PC-3 (cell line): ENCODE results near the gene WDR59. TPM values are rescaled to one million over a fixed set of nuclear protein-coding genes. Genes with fewer than 3 reads are reported as not detected.

ENCODE experiments used
- ATAC-seq: fragments of 200-7000 bp; cut with Tn5 transposase; 2 replicates; pipeline ENCODE4 v1.9.1; 2020; ENCODE audit warnings: mild to moderate bottlenecking, moderate library complexity
- Bru-seq: library from RNA; stranded (reverse); fragments of 400-500 nt; gene quantifications from one replicate; lab custom pipeline; 2021; lab: Mats Ljungman, UMichigan
- BruChase-seq, 2 experiments: library from RNA; stranded (reverse); fragments of 400-500 nt; gene quantifications; one replicate each; lab custom pipeline; 2021; lab: Mats Ljungman, UMichigan
- BruUV-seq: library from RNA; stranded (reverse); fragments of 400-500 nt; replicated peaks from 2 replicates; lab custom pipeline; 2021; lab: Mats Ljungman, UMichigan
- CTCF ChIA-PET: fragments of 300-600 bp; sonication (Branson Sonifier 250); formaldehyde crosslinking; loops from one replicate; lab custom pipeline; 2022; ENCODE audit warnings: antibody characterized with exemption; lab: Charles Lee
- POLR2A ChIA-PET: fragments of 300-600 bp; sonication (Branson Sonifier 250); formaldehyde crosslinking; loops from one replicate; lab custom pipeline; 2022; ENCODE audit warnings: antibody characterized with exemption; ENCODE audit not compliant: unreplicated experiment; lab: Charles Lee
- DNase-seq: peaks from one replicate; pipeline ENCODE4 v3.0.0-alpha.2; 2015
- H2AFZ ChIP-seq: fragments of 300-600 bp; sonication (generic); 2 replicates; pipeline ENCODE4 v1.6.0; 2016; ENCODE audit warnings: antibody characterized with exemption, low read length
- H3F3A ChIP-seq: fragments of 300-600 bp; sonication (generic); one replicate; pipeline ENCODE4 v1.6.0; 2017; ENCODE audit warnings: antibody characterized with exemption, low read length, control low read depth, mild to moderate bottlenecking; ENCODE audit not compliant: unreplicated experiment
- H3K27ac ChIP-seq: fragments of 300-600 bp; sonication (generic); 2 replicates; pipeline ENCODE4 v1.5.1; 2016; ENCODE audit warnings: mild to moderate bottlenecking, low read length
- H3K27me3 ChIP-seq: fragments of 300-600 bp; sonication (generic); 2 replicates; pipeline ENCODE4 v1.6.1; 2016; ENCODE audit warnings: low read length, mixed read lengths
- H3K36me3 ChIP-seq: fragments of 300-600 bp; sonication (generic); 2 replicates; pipeline ENCODE4 v1.6.1; 2016; ENCODE audit warnings: low read depth, mixed run types, low read length, mixed read lengths
- H3K4me1 ChIP-seq: fragments of 300-600 bp; sonication (generic); 2 replicates; pipeline ENCODE4 v1.5.1; 2016; ENCODE audit warnings: low read length; ENCODE audit not compliant: insufficient read depth
- H3K4me2 ChIP-seq: fragments of 300-600 bp; sonication (generic); 2 replicates; pipeline ENCODE4 v1.6.0; 2016; ENCODE audit warnings: low read length
- H3K4me3 ChIP-seq: fragments of 300-600 bp; sonication (generic); 2 replicates; pipeline ENCODE4 v1.5.1; 2016; ENCODE audit warnings: mild to moderate bottlenecking, low read length, mixed read lengths
- H3K79me2 ChIP-seq: fragments of 300-600 bp; sonication (generic); 2 replicates; pipeline ENCODE4 v1.6.1; 2017; ENCODE audit warnings: low read length, mixed read lengths
- H3K9ac ChIP-seq: fragments of 300-600 bp; sonication (generic); 2 replicates; pipeline ENCODE4 v1.6.0; 2016; ENCODE audit warnings: mild to moderate bottlenecking, low read length
- H3K9me2 ChIP-seq: fragments of 300-600 bp; sonication (generic); replicated peaks from 2 replicates; pipeline ENCODE4 v1.6.1; 2016; ENCODE audit warnings: mixed run types, low read length, mixed read lengths
- H3K9me3 ChIP-seq: fragments of 300-600 bp; sonication (generic); 2 replicates; pipeline ENCODE4 v1.6.1; 2016; ENCODE audit warnings: low read length, mixed read lengths
- H4K20me1 ChIP-seq: fragments of 300-600 bp; sonication (generic); 2 replicates; pipeline ENCODE4 v1.6.1; 2016; ENCODE audit warnings: low read length, mixed read lengths
- CTCF ChIP-seq: fragments of 300-600 bp; sonication (generic); conservative IDR thresholded peaks from 2 replicates; pipeline ENCODE4 v1.5.1; 2017; ENCODE audit warnings: antibody characterized with exemption, low read depth, mild to moderate bottlenecking, low read length
- EZH2 ChIP-seq: fragments of 300-600 bp; sonication (generic); IDR thresholded peaks from one replicate; pipeline ENCODE4 v1.6.1; 2017; ENCODE audit warnings: antibody characterized with exemption, mild to moderate bottlenecking, low read length; ENCODE audit not compliant: unreplicated experiment
- EZH2phosphoT487 ChIP-seq: fragments of 300-600 bp; sonication (generic); IDR thresholded peaks from 2 replicates; pipeline ENCODE4 v1.6.1; 2018; ENCODE audit warnings: mild to moderate bottlenecking, antibody characterized with exemption, low read length, borderline replicate concordance
- intact Hi-C: fragments of 100-400 bp; cut with micrococcal nuclease; formaldehyde crosslinking; loops from 2 replicates; pipeline ENCODE4 v1.9.0; 2023
- long read RNA-seq: library from polyadenylated mRNA; unstranded; transcript quantifications from one replicate; pipeline ENCODE4 v2.0.0, GENCODE V29; 2021; ENCODE audit not compliant: unreplicated experiment
- total RNA-seq: library from RNA; depleted of rRNA; stranded (reverse); fragments of >200 nt; gene quantifications from 2 replicates; pipeline ENCODE4 v1.2.3, GENCODE V29; 2014; rRNA removed

WDR59 gene
- total RNA-seq, result 7.1 and 11.8 TPM in 2 replicates
- percentile 66 among the genes with signal in this experiment for Bru-seq, nascent RNA
- percentile 68 among the genes with signal in this experiment for BruChase-seq, experiment 1, labeled RNA remaining after a 6-hour chase
- percentile 70 among the genes with signal in this experiment for BruChase-seq, experiment 2, labeled RNA remaining after a 2-hour chase
- long read RNA-seq, full-length matches to known transcripts, result 11 of 38 reads
- long read RNA-seq, partial matches to known transcripts, result 13 of 38 reads
- long read RNA-seq, other reads (novel, unspliced or antisense), result 14 of 38 reads

- H3K79me2 ChIP-seq, result peaks cover 26% of the 10 kb centered on the region
- intact Hi-C loops, result no loop called here
These were observed at the start of gene WDR59 for GRCh38 chr16:74984529-74985296. Gene WDR59 (minus strand): TSS chr16:74985123. CDS start chr16:74985017, 106 bp downstream.

GRCh38 chr16:75032655-75033054 is 47.7 kb upstream of the WDR59 start:
- no peak overlapping the region for H2AFZ ChIP-seq
- H3F3A ChIP-seq, result peaks cover 7% of the 10 kb centered on the region
- BruUV-seq, result no TSS peak
- H3K27me3 ChIP-seq, result no peaks in the 10 kb centered on the region
- ATAC-seq (no peak), DNase-seq (no peak)
- no peaks in the 10 kb centered on the region for H4K20me1 ChIP-seq
- peaks cover 12% of the 10 kb centered on the region for H3K36me3 ChIP-seq
- ChIA-PET POLR2A (no interaction called here), CTCF (no interaction called here)
- peaks cover 15% of the 10 kb centered on the region for H3K4me1 ChIP-seq
- intact Hi-C loops, result no loop called here
- no peak for TF ChIP-seq EZH2phosphoT487
- no peak for TF ChIP-seq EZH2
- TF ChIP-seq CTCF, result no peak
- no peak overlapping the region for H3K9ac ChIP-seq
- H3K9me3 ChIP-seq, result no peaks in the 10 kb centered on the region; the same call in 1 of the 2 replicates
- no peak overlapping the region for H3K4me2 ChIP-seq
- H3K27ac ChIP-seq, result no peak overlapping the region
- H3K9me2 ChIP-seq, result no peaks in the 10 kb centered on the region
- no peak overlapping the region for H3K4me3 ChIP-seq
- peaks cover 92% of the 10 kb centered on the region for H3K79me2 ChIP-seq

More at GRCh38 chr16:74984529-74985296, at the start of gene WDR59:
- H3K9me2 ChIP-seq, result no peaks in the 10 kb centered on the region
- H3K4me1 ChIP-seq, result no peaks in the 10 kb centered on the region
- peak; percentile 100 for ATAC-seq
- H3F3A ChIP-seq, result no peaks in the 10 kb centered on the region
- H3K27ac ChIP-seq, result peak within 1 kb of the TSS; percentile 37; the same call in 1 of the 2 replicates
- CTCF ChIA-PET, result interaction anchor here (0.9 to 1.2 kb wide), 2 partner anchors 13 to 126 kb away, joined by 4 to 7 read pairs; no protein-coding TSS in a partner anchor
- POLR2A ChIA-PET, result interaction anchor here (0.5 to 0.7 kb wide), 4 partner anchors 10 to 420 kb away, joined by 4 to 14 read pairs (median 8); no protein-coding TSS in a partner anchor
- H3K4me2 ChIP-seq, result peak within 1 kb of the TSS; percentile 94
- TF ChIP-seq CTCF (no peak), EZH2phosphoT487 (no peak), EZH2 (no peak)
- H3K9ac ChIP-seq, result peak within 1 kb of the TSS; percentile 95
- H2AFZ ChIP-seq, result peak within 1 kb of the TSS; percentile 90
- DNase-seq, result peak; percentile 98
- no peaks in the 10 kb centered on the region for H3K36me3 ChIP-seq
- H3K4me3 ChIP-seq, result peak within 1 kb of the TSS; percentile 100
- H3K27me3 ChIP-seq, result no peaks in the 10 kb centered on the region
- TSS peak; percentile 73 for BruUV-seq
- no peaks in the 10 kb centered on the region for H3K9me3 ChIP-seq
- no peaks in the 10 kb centered on the region for H4K20me1 ChIP-seq
